Endothelial cell of umbilical vein (primary cell): Measurements from ENCODE around the gene APOF. TPM values are rescaled to one million over a fixed set of nuclear protein-coding genes. Genes with fewer than 3 reads are reported as not detected.

ENCODE experiments used
- BruUV-seq: library from RNA; stranded (reverse); fragments of 400-500 nt; replicated peaks from 2 replicates; lab custom pipeline; 2021; lab: Mats Ljungman, UMichigan
- CTCF ChIA-PET: fragments of 300-600, 350-600 bp; sonication (Branson Sonifier 250); formaldehyde crosslinking; loops from one replicate; lab custom pipeline; 2021; ENCODE audit warnings: antibody characterized with exemption, inconsistent platforms; lab: Charles Lee
- POLR2A ChIA-PET: fragments of 300-600, 350-600 bp; sonication (Branson Sonifier 250); formaldehyde crosslinking; loops from one replicate; lab custom pipeline; 2021; ENCODE audit warnings: antibody characterized with exemption, inconsistent platforms; lab: Charles Lee
- DNase-seq: peaks from one replicate; pipeline ENCODE4 v3.0.0-alpha.2; 2011; ENCODE audit warnings: low read depth, low spot score
- FAIRE-seq: peaks from 2 replicates; lab custom pipeline; 2011; peaks lifted over from hg19 to GRCh38; lab: Jason Lieb, UNC
- H2AFZ ChIP-seq: 2 replicates; pipeline ENCODE4 v1.6.0; 2012; ENCODE audit warnings: low read depth, low read length, control low read depth, inconsistent platforms
- H3K27ac ChIP-seq: 2 replicates; pipeline ENCODE4 v1.5.1; 2011; ENCODE audit warnings: low read depth, mild to moderate bottlenecking, control low read depth, low read length, moderate library complexity; ENCODE audit not compliant: insufficient read depth
- H3K27me3 ChIP-seq, 2 experiments: 2 replicates each; pipeline versions ENCODE4 v1.6.0 to v1.6.1; 2011; ENCODE audit warnings: low read length in 2 of 2, mixed read lengths in 1 of 2; ENCODE audit not compliant: control insufficient read depth in 2 of 2, insufficient read depth in 2 of 2
- H3K36me3 ChIP-seq, 2 experiments: 2 replicates in 1 of 2; 3 replicates in 1 of 2; pipeline ENCODE4 v1.5.1; 2011; ENCODE audit warnings: low read length in 2 of 2, mild to moderate bottlenecking in 1 of 2, moderate library complexity in 1 of 2; ENCODE audit not compliant: control insufficient read depth in 2 of 2, insufficient read depth in 2 of 2; ENCODE audit errors: extremely low read depth in 1 of 2
- H3K4me1 ChIP-seq: 3 replicates; pipeline ENCODE4 v1.5.1; 2011; ENCODE audit warnings: mild to moderate bottlenecking, low read length; ENCODE audit not compliant: control insufficient read depth, insufficient read depth; ENCODE audit errors: extremely low read depth
- H3K4me2 ChIP-seq: 2 replicates; pipeline ENCODE4 v1.6.1; 2011; ENCODE audit warnings: low read length, control low read depth, mixed read lengths; ENCODE audit not compliant: insufficient read depth
- H3K4me3 ChIP-seq, 3 experiments: fragments of 200-600 bp in 1 of 3; sonication (generic), shearing (Covaris generic) in 1 of 3; replicated peaks in 1 of 3; 2 replicates each; pipeline ENCODE4 v1.5.1; 2011 to 2016; ENCODE audit warnings: control low read depth in 3 of 3, low read length in 3 of 3, mild to moderate bottlenecking in 2 of 3, inconsistent platforms in 1 of 3, low read depth in 1 of 3, moderate library complexity in 1 of 3; ENCODE audit not compliant: insufficient read depth in 1 of 3
- H3K79me2 ChIP-seq: 2 replicates; pipeline ENCODE4 v1.6.0; 2012; ENCODE audit warnings: low read length, inconsistent platforms; ENCODE audit not compliant: control insufficient read depth, insufficient read depth
- H3K9ac ChIP-seq: replicated peaks from 2 replicates; pipeline ENCODE3; 2011; ENCODE audit warnings: low read length, control low read depth; ENCODE audit not compliant: insufficient read depth; ENCODE audit errors: extremely low read depth
- H3K9me1 ChIP-seq: replicated peaks from 3 replicates; pipeline ENCODE4 v1.6.0; 2011; ENCODE audit warnings: mild to moderate bottlenecking, low read length; ENCODE audit not compliant: control insufficient read depth, insufficient read depth; ENCODE audit errors: extremely low read depth
- H3K9me3 ChIP-seq: replicated peaks from 2 replicates; pipeline ENCODE4 v1.5.1; 2012; ENCODE audit warnings: low read length, inconsistent platforms; ENCODE audit not compliant: control insufficient read depth, insufficient read depth
- H4K20me1 ChIP-seq: replicated peaks from 2 replicates; pipeline ENCODE3; 2011; ENCODE audit warnings: mild to moderate bottlenecking, low read length; ENCODE audit not compliant: control insufficient read depth, insufficient read depth; ENCODE audit errors: extremely low read depth
- EZH2 ChIP-seq: IDR thresholded peaks from 2 replicates; pipeline ENCODE4 v1.6.1; 2012; ENCODE audit warnings: borderline replicate concordance, low read depth, mild to moderate bottlenecking, moderate library complexity, low read length, inconsistent platforms; ENCODE audit not compliant: severe bottlenecking
- FOS ChIP-seq: IDR thresholded peaks from 2 replicates; pipeline ENCODE4 v1.6.1; 2011; ENCODE audit warnings: mild to moderate bottlenecking, low read length, moderate library complexity, borderline replicate concordance; ENCODE audit not compliant: insufficient read depth
- GATA2 ChIP-seq: IDR thresholded peaks from 2 replicates; pipeline ENCODE4 v1.7.0; 2011; ENCODE audit warnings: low read depth, mild to moderate bottlenecking, moderate library complexity, mixed read lengths, low read length; ENCODE audit not compliant: insufficient read length, insufficient read depth
- JUN ChIP-seq: IDR thresholded peaks from 2 replicates; pipeline ENCODE4 v1.6.1; 2011; ENCODE audit warnings: borderline replicate concordance, low read depth; ENCODE audit not compliant: insufficient read length, insufficient read depth
- MYC ChIP-seq: IDR thresholded peaks from one replicate; pipeline ENCODE4 v1.6.1; 2011; ENCODE audit warnings: mild to moderate bottlenecking, low read depth, low read length
- POLR2A ChIP-seq: IDR thresholded peaks from 2 replicates; pipeline ENCODE4 v1.6.1; 2012; ENCODE audit warnings: low read depth, mild to moderate bottlenecking, control low read depth, low read length
- POLR2AphosphoS5 ChIP-seq: IDR thresholded peaks from 2 replicates; pipeline ENCODE4 v1.6.1; 2012; ENCODE audit warnings: low read depth, mild to moderate bottlenecking, control low read depth, low read length, moderate library complexity; ENCODE audit not compliant: insufficient read depth
- dilution Hi-C: fragments of 300-500 bp; cut with MboI; formaldehyde crosslinking; loops from one replicate; pipeline ENCODE4 v1.15.0; 2019; ENCODE audit warnings: low sequenced_read_pairs; ENCODE audit not compliant: extremely low pct_ligation_motif_present
- intact Hi-C: fragments of 100-400 bp; cut with micrococcal nuclease; formaldehyde crosslinking; loops from one replicate; pipeline ENCODE4 v1.10.0; 2022
- polyA plus RNA-seq, 4 experiments: library from polyadenylated mRNA; depleted of rRNA in 3 of 4; stranded (reverse) in 3 of 4; unstranded in 1 of 4; fragments of >200 nt; gene quantifications; 2 replicates each; pipeline versions ENCODE4 v1.2.1 to v1.2.3, GENCODE V29; 2011 to 2012; ENCODE audit warnings: missing spikeins in 1 of 4
- total RNA-seq: library from RNA; stranded (reverse); gene quantifications from 2 replicates; pipeline ENCODE4 v1.2.3, GENCODE V29; 2021
- TF ChIP-seq, protein P1 (sequence below): IDR thresholded peaks from 2 replicates; pipeline ENCODE4 v1.6.1; 2011; ENCODE audit not compliant: insufficient read depth, insufficient read length
- TF ChIP-seq, protein P2 (sequence below), 2 donors: IDR thresholded peaks; 1 replicate in 1 of 2; 2 replicates in 1 of 2; pipeline ENCODE4 v1.5.1; 2011; ENCODE audit warnings: low read length in 2 of 2, mild to moderate bottlenecking in 2 of 2, moderate library complexity in 2 of 2, control low read depth in 1 of 2, inconsistent platforms in 1 of 2, low read depth in 1 of 2; ENCODE audit not compliant: insufficient read depth in 1 of 2; ENCODE audit errors: extremely low read depth in 1 of 2

APOF gene
- total and polyA plus RNA-seq, 2 donors (not counting 3 experiments of a cell fraction or from before 2014, with no cell fraction given) = not detected

DNA sequence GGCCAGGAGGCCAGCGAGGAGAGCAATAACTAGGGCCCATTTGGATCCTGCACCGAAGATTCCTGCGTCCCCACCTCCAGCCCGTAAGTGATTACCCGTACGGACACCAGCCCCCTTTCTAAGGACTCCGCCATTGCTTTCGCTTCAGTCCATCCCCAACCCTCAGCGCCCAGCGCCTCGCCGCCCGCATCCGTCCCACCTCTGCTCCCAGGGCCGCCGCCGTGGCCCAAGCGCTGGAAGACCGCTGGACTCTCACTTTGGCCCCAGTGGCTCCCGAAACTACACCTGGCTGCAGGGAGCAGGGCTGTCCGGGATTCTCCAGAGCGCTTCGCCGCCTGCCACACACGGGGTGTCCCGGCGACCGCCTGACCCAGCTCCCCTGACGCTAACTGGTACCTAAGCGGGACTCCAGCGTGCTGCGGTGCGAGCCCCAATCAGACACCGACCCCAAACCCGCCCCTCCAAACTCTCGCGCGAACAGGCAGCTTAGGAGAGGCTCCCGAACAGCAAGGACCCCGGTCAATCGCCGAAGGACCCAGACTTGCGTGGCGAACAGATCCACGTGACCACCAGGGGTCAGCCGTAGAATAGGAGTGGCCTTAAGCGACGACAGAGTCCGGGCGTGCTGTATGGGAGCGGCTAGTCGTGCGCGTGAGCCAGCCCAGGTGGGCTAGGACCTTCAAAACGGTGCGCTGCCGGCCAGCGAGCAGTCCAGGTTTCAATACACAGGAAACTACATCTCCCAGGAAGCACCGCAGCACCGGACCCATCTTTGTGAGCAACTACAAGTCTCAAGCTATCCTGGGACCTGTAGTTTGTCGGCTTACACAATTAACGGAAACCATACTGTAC lies 46.8 kb downstream of the APOF start, which contains the start of gene CNPY2:
CNPY2 (minus strand) TSS at position 367 of the 852 bp plus-strand sequence. CDS start 771 bp downstream, outside the sequence.
- peak within 1 kb of the TSS; percentile 72 for H2AFZ ChIP-seq
- no TSS peak for BruUV-seq

More for the DNA sequence above, 46.8 kb downstream of the APOF start, which contains the start of gene CNPY2:
- Histone ChIP-seq H3K36me3 (peaks cover 0 to 3% of the 10 kb centered on the region in 2 experiments), H3K9me1 (no peaks in the 10 kb centered on the region), H3K9ac (peak within 1 kb of the TSS; percentile 69), H3K79me2 (peaks cover 13% of the 10 kb centered on the region), H3K4me2 (peak within 1 kb of the TSS; percentile 62), H3K9me3 (no peaks in the 10 kb centered on the region), H3K4me1 (peaks cover 9% of the 10 kb centered on the region), H3K27ac (peak within 1 kb of the TSS; percentile 63), H3K4me3 (peak within 1 kb of the TSS; percentile 15 to 70 (median 57)), H4K20me1 (no peaks in the 10 kb centered on the region), H3K27me3 (no peaks in the 10 kb centered on the region)
- TF ChIP-seq GATA2 = no peak
- TF ChIP-seq POLR2AphosphoS5 = peak; percentile 88
- peak; percentile 64 for TF ChIP-seq POLR2A
- peak; percentile 41 for TF ChIP-seq MYC
- TF ChIP-seq EZH2 = no peak
- TF ChIP-seq, protein P1, sequence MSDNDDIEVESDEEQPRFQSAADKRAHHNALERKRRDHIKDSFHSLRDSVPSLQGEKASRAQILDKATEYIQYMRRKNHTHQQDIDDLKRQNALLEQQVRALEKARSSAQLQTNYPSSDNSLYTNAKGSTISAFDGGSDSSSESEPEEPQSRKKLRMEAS = peak; percentile 81
- TF ChIP-seq FOS = no peak
- TF ChIP-seq, protein P2, sequence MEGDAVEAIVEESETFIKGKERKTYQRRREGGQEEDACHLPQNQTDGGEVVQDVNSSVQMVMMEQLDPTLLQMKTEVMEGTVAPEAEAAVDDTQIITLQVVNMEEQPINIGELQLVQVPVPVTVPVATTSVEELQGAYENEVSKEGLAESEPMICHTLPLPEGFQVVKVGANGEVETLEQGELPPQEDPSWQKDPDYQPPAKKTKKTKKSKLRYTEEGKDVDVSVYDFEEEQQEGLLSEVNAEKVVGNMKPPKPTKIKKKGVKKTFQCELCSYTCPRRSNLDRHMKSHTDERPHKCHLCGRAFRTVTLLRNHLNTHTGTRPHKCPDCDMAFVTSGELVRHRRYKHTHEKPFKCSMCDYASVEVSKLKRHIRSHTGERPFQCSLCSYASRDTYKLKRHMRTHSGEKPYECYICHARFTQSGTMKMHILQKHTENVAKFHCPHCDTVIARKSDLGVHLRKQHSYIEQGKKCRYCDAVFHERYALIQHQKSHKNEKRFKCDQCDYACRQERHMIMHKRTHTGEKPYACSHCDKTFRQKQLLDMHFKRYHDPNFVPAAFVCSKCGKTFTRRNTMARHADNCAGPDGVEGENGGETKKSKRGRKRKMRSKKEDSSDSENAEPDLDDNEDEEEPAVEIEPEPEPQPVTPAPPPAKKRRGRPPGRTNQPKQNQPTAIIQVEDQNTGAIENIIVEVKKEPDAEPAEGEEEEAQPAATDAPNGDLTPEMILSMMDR (IDR thresholded peaks at IDR 0.05; ENCODE audit: extremely low read depth in 1 of 2, insufficient read depth in 1 of 2, low read depth in 1 of 2, low read length in 2 of 2) = peak in 1 of 2 donors; percentile 23
- no peak for TF ChIP-seq JUN
- FAIRE-seq (peak; percentile 98), DNase-seq (peak; percentile 98)
- CTCF ChIA-PET = interaction anchor here (0.8 to 4.5 kb wide), 11 partner anchors 8 to 147 kb away, joined by 3 to 60 read pairs (median 4); partner anchors contain the start of genes CS, PAN2, SMARCC2 and STAT2
- intact Hi-C loops (loop anchor here (1.0 kb wide), 5 partner anchors 16 to 148 kb away; partner anchors contain the start of genes CS, STAT2 and TIMELESS), dilution Hi-C loops (no loop called here)
- POLR2A ChIA-PET = interaction anchor here (0.6 to 1.7 kb wide), 5 partner anchors 18 to 207 kb away, joined by 4 to 9 read pairs (median 5); partner anchors contain the start of genes PAN2, RNF41 and STAT2
